Lower leg skin (tissue), 4 donors: ENCODE measurements around the gene ATAD3C. TPM values are rescaled to one million over a fixed set of nuclear protein-coding genes. Genes with fewer than 3 reads are reported as not detected.
"Not testable (repeated sequence)": the region's sequence is repeated elsewhere in the genome, so short reads cannot be mapped to it uniquely, and the experiment has no call there.

Experiments used
- DNase-seq, 2 donors: peaks; one replicate each; pipeline ENCODE4 v3.0.0-alpha.2; 2019; ENCODE audit warnings: low spot score in 2 of 2
- H3K4me3 ChIP-seq: fragments of 200-600 bp; sonication (generic); 2 replicates; pipeline ENCODE4 v1.5.1; 2017; ENCODE audit warnings: mild to moderate bottlenecking, low read depth; ENCODE audit not compliant: poor library complexity, severe bottlenecking
- POLR2A ChIP-seq, 2 donors: fragments of 450-650 bp; IDR thresholded peaks; one replicate each; pipeline ENCODE4 v1.6.1; 2016 to 2017; ENCODE audit warnings: antibody characterized with exemption in 2 of 2, mild to moderate bottlenecking in 1 of 2, moderate library complexity in 1 of 2
- WGBS, 2 donors: methylation state at CpG; one replicate each; pipeline ENCODE4 v1.1.5; 2018; 5-methylcytosine and 5-hydroxymethylcytosine counted together
- intact Hi-C: fragments of 100-400 bp; cut with DNase I; formaldehyde crosslinking; loops from one replicate; pipeline ENCODE4 v1.15.0; 2023; ENCODE audit warnings: low total_unique reads
- total RNA-seq, 4 donors: library from RNA; depleted of rRNA; stranded (reverse); fragments of >200 nt; gene quantifications; one replicate each; pipeline ENCODE4 v1.1.0, GENCODE V29; 2016
- TF ChIP-seq, protein P1 (sequence below), 3 donors: fragments of 450-650 bp; IDR thresholded peaks; one replicate each; pipeline ENCODE4 v1.5.1; 2016; ENCODE audit warnings: antibody characterized with exemption in 3 of 3, mild to moderate bottlenecking in 3 of 3, moderate library complexity in 2 of 3

Gene ATAD3C
- total RNA-seq, 4 donors from 2014 or later = 0.17 to 2.1 (median 0.63) TPM

- intact Hi-C loops = no loop called here
- WGBS, 2 donors = 96% methylated on average over 22 of the region's 22 CpGs
Measured at GRCh38 chr1:1477206-1477605, 27.7 kb downstream of the ATAD3C start.

GRCh38 chr1:1479547-1480487 is 30.3 kb downstream of the ATAD3C start:
- no peak for DNase-seq
- TF ChIP-seq POLR2A (IDR thresholded peaks at IDR 0.05) = no peak
- TF ChIP-seq, protein P1, sequence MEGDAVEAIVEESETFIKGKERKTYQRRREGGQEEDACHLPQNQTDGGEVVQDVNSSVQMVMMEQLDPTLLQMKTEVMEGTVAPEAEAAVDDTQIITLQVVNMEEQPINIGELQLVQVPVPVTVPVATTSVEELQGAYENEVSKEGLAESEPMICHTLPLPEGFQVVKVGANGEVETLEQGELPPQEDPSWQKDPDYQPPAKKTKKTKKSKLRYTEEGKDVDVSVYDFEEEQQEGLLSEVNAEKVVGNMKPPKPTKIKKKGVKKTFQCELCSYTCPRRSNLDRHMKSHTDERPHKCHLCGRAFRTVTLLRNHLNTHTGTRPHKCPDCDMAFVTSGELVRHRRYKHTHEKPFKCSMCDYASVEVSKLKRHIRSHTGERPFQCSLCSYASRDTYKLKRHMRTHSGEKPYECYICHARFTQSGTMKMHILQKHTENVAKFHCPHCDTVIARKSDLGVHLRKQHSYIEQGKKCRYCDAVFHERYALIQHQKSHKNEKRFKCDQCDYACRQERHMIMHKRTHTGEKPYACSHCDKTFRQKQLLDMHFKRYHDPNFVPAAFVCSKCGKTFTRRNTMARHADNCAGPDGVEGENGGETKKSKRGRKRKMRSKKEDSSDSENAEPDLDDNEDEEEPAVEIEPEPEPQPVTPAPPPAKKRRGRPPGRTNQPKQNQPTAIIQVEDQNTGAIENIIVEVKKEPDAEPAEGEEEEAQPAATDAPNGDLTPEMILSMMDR (IDR thresholded peaks at IDR 0.05) = no peak
- H3K4me3 ChIP-seq = no peak overlapping the region
- intact Hi-C loops = no loop called here
- 92 to 93% methylated on average over 26 to 37 of the region's 42 CpGs for WGBS, 2 donors

More at GRCh38 chr1:1477206-1477605, 27.7 kb downstream of the ATAD3C start:
- no peak for DNase-seq
- TF ChIP-seq, protein P1 (IDR thresholded peaks at IDR 0.05) = no peak
- TF ChIP-seq POLR2A (IDR thresholded peaks at IDR 0.05) = no peak
- no peak overlapping the region for H3K4me3 ChIP-seq

- 96 to 97% methylated on average over 9 to 12 of the region's 16 CpGs for WGBS, 2 donors
- DNase-seq, intact Hi-C loops, H3K4me3 ChIP-seq: not testable (repeated sequence)
Measured at GRCh38 chr1:1480488-1480867, 31.0 kb downstream of the ATAD3C start.

DNA sequence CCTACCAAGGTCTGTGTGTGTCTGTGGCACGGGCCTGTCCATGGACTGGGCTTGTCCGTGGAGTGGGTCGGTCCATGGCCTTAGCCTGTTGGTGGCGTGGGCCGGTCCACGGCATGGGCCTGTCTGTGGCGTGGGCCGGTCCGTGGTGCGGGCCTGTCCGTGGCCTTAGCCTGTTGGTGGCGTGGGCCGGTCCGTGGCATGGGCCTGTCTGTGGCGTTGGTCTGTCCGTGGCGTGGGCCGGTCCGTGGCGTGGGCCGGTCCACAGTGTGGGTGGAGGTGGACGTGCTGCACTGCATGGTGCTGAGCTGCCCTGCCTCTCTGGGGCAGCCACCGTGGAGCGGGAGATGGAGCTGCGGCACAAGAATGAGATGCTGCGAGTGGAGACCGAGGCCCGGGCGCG is 32.3 kb downstream of the ATAD3C start:
- intact Hi-C loops, H3K4me3 ChIP-seq, DNase-seq: not testable (repeated sequence)
- 96 to 97% methylated on average over 22 to 27 of the region's 30 CpGs for WGBS, 2 donors

DNA sequence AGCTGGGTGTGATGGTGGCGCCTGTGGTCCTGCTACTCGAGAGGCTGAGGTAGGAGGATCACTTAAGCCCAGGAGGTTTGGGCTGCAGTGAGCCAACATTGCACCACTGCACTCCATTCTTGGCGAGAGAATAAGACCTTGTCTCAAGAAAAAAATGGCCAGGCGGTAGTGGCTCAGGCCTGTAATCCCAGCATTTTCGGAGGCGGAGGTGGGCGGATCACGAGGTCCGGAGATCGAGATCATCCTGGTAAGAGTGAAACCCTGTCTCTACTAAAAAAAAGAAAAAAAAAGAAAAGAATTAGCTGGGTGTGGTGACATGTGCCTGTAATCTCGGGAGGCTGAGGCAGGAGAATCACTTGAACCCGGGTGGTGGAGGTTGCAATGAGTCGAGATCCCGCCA is 33.4 kb downstream of the ATAD3C start:
- intact Hi-C loops = no loop called here
- H3K4me3 ChIP-seq = no peak overlapping the region
- 95 to 97% methylated on average over 14 of the region's 14 CpGs for WGBS, 2 donors
- TF ChIP-seq, protein P1 (IDR thresholded peaks at IDR 0.05) = no peak
- no peak for TF ChIP-seq POLR2A (IDR thresholded peaks at IDR 0.05)
- no peak for DNase-seq

DNA sequence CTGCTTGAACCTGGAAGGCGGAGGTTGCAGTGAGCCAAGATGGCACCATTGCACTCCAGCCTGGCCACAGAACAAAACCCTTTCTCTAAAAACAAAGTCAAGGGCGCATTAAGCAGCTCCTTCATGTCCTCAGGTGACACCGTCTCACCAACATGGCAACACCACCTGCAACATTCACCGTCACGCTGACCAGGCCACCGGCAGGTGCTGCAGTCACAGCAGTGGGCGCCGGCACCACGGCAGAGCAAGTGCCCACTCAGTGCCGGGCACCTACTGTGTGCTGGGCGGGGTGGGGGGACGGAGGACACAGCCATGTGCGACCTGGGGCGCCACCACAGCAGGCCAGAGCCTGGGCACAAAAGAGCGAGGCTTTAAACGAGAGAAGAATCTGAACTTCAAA is 34.2 kb downstream of the ATAD3C start:
- no peak for TF ChIP-seq POLR2A (IDR thresholded peaks at IDR 0.05)
- TF ChIP-seq, protein P1 (IDR thresholded peaks at IDR 0.05) = no peak
- 89 to 97% methylated on average over 16 of the region's 16 CpGs for WGBS, 2 donors
- no peak for DNase-seq
- intact Hi-C loops = no loop called here
- no peak overlapping the region for H3K4me3 ChIP-seq

- intact Hi-C loops = not testable (repeated sequence)
- 91 to 94% methylated on average over 24 to 30 of the region's 46 CpGs for WGBS, 2 donors
Measured at GRCh38 chr1:1484976-1485750, 35.7 kb downstream of the ATAD3C start.

DNA sequence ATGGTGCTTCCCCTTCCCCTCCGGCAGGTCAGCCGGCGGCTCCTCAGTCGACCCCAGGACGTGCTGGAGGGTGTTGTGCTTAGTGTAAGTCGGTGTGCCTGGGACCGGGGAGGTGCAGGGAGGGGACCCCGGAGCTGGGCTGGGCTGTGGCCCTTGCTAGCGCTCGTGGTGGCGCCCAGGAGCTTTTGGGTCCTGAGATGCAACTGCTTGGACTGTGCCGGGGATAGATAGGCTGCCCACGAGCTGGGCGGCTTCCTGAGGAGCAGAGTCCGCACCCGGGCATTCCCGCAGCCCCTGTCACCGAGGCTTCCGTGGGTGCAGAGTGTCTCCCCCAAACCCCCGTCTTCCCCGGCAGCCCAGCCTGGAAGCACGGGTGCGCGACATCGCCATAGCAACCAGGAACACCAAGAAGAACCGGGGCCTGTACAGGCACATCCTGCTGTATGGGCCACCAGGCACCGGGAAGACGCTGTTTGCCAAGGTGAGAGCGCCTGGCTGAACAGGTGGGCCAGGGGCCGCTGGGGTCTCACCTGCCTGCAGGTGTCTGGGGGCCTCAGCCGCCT is 36.3 kb downstream of the ATAD3C start:
- H3K4me3 ChIP-seq, DNase-seq, intact Hi-C loops: not testable (repeated sequence)
- WGBS, 2 donors = 91 to 92% methylated on average over 19 to 30 of the region's 31 CpGs

More at GRCh38 chr1:1484976-1485750, 35.7 kb downstream of the ATAD3C start:
- not testable (repeated sequence) for DNase-seq, H3K4me3 ChIP-seq
